PFSK-1 (cell line): ENCODE results near the gene BRME1.

ENCODE experiments used
- FOXP2 ChIP-seq: optimal IDR thresholded peaks from 2 replicates; pipeline ENCODE3; 2011; ENCODE audit warnings: borderline replicate concordance, control low read depth, inconsistent platforms; ENCODE audit not compliant: insufficient read depth; ENCODE audit errors: extremely low read length, extremely low read depth
- TAF1 ChIP-seq: IDR thresholded peaks from 2 replicates; pipeline ENCODE4 v1.6.1; 2012; ENCODE audit warnings: low read length, control low read depth, borderline replicate concordance; ENCODE audit not compliant: insufficient read depth

DNA sequence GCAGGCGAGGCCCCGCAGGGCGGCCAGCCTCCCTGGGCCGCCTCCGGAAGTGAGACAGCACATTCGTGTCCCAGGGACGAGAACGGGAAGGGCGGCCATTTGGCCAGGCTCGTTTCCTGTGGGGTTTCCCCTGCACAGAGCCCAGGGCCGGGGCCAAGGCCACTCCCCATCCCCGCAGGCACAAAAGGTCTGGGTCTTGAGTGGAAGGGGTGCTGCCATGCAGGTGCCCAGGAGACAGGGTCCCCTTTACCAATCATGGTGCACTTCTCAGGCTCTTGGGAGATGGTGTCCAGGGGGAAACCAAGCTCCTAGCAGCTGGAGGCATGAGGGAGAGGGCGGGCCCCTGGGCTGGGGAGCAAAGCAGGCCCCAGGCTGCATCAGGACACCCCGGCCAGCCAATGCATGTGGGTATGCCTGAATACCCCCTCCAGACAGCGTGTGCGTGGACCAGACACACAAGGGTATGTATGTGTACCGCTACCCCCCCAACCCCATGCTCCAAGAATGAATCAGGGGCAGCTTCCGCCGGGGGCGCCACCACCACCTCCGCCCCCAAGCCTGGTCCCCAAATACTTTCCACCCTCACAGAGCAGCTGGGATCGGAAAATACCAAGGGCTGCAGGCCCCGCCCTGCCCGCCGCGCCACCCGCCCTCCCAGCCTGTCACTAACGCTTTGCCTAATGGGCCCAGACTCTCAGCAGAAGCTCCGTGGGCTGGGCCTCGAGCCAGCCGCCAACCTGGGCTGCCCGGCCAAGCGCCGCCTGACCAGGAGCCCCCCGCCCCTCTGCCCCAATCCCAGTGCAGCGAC lies 66.6 kb downstream of the BRME1 start:
- TF ChIP-seq FOXP2 (peak; percentile 78), TAF1 (no peak)
